ENCODE results near the gene CUL7.

The CUL7 gene

GRCh38 chr6:43076464-43077332, 23.0 kb upstream of the CUL7 start:
- H3K27me3 ChIP-seq = peaks cover 0 to 22% of the 10 kb centered on the region in 2 donors
- intact Hi-C loops (cut with DNase I; ENCODE audit: low total_unique reads) = loop anchor here (10.0 kb wide), 1 partner anchor 58 kb away; no protein-coding TSS in a partner anchor

DNA sequence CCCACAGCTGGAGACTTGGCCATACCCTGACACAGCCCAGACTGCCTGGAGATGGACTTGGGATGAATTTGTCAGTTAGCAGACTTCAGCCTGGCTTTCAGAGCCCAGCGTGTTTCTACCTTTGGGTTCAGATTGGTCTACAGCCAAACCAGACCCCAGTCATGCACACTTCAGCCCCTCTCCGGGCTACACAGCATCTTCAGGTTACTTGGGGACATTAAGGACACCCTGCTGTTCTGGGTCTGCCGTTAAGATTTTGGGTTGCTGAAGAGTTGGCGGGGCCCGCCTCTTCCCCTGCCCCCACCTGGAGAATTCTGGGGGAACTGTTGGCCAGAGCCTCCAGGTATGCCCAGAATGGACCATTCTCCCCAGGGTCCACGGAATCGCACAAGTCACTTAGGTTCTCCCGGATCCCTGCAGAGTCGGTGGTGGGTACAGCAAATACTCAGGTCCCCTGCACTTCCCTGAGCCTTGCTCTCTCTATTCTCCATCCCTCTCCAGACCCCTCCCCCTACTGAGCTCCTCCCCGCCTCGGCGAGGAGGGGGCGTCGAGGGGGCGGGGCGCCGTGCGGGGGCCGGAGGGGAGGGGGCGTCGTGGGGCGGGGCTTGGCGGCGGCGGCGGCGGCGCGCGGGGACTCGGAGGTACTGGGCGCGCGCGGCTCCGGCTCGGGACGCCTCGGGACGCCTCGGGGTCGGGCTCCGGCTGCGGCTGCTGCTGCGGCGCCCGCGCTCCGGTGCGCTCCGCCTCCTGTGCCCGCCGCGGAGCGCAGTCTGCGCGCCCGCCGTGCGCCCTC, 22.2 kb upstream of the CUL7 start, which contains the start of gene PTK7:
Gene PTK7 (plus strand): TSS at position 645 of the 794 bp plus-strand sequence. CDS start 175 bp downstream, outside the sequence.
- TF ChIP-seq, protein P1, sequence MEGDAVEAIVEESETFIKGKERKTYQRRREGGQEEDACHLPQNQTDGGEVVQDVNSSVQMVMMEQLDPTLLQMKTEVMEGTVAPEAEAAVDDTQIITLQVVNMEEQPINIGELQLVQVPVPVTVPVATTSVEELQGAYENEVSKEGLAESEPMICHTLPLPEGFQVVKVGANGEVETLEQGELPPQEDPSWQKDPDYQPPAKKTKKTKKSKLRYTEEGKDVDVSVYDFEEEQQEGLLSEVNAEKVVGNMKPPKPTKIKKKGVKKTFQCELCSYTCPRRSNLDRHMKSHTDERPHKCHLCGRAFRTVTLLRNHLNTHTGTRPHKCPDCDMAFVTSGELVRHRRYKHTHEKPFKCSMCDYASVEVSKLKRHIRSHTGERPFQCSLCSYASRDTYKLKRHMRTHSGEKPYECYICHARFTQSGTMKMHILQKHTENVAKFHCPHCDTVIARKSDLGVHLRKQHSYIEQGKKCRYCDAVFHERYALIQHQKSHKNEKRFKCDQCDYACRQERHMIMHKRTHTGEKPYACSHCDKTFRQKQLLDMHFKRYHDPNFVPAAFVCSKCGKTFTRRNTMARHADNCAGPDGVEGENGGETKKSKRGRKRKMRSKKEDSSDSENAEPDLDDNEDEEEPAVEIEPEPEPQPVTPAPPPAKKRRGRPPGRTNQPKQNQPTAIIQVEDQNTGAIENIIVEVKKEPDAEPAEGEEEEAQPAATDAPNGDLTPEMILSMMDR (IDR thresholded peaks at IDR 0.05) = no peak
- intact Hi-C loops (cut with DNase I; ENCODE audit: low total_unique reads) = loop anchor here (10.0 kb wide), 1 partner anchor 59 kb away; no protein-coding TSS in a partner anchor

More at GRCh38 chr6:43076464-43077332, 23.0 kb upstream of the CUL7 start:
- H3K36me3 ChIP-seq = peaks cover 21 to 35% (median 30%) of the 10 kb centered on the region in 3 donors
- H3K4me1 ChIP-seq = peaks cover 0 to 23% (median 12%) of the 10 kb centered on the region in 4 donors
- no peak overlapping the region for H3K27ac ChIP-seq
- TF ChIP-seq, protein P1 (IDR thresholded peaks at IDR 0.05) = no peak
- no peak for DNase-seq
- H3K9me3 ChIP-seq = no peaks in the 10 kb centered on the region
- peak overlapping the region; percentile 38 to 56 for H3K4me3 ChIP-seq

DNA sequence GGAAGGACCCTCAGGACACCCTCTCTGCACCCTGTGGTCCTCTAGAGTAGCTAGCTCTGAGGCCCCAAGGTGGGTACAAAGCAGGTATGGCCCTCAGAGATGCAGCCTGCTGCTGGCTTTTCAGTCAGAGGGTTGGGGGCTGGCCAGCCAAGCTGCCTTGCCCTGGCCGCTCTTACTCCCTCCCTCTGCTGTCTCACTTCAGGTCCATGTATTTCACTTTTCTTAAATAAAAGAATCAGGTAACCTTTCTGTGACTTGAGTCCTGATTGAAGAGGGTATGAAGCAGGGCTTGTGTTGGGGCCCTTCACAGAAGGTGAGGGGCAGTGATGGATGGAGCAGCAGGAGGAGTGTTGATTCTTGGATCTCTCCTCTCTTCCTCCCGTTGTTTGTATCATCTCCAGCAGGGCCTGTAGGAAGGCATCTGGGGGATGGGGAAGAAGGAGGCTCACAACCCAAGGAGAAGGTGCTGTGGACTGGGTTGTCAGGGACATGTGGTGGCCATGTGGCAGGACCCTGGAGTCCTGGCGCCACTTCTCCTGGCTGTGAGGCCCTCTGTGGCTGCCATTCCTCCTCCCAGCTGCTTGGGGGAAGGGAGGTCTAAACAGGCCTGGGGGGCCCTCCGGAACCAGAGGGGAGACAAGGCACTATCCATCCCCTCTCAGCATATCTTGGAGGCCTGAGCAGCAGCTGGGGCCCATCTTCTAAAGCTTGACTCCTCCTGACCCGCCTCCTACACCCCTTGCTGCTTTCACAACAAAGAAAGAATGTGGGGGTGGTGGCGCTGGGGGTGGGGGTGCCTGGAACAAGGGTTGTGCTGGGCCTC, 21.4 kb upstream of the CUL7 start:
- Histone ChIP-seq H3K36me3 (peaks cover 30 to 52% (median 43%) of the 10 kb centered on the region in 3 donors), H3K27me3 (peaks cover 0 to 22% of the 10 kb centered on the region in 2 donors), H3K9me3 (no peaks in the 10 kb centered on the region), H3K4me1 (peaks cover 0 to 23% (median 12%) of the 10 kb centered on the region in 4 donors), H3K27ac (no peak overlapping the region), H3K4me3 (no peak overlapping the region)
- TF ChIP-seq, protein P1 (IDR thresholded peaks at IDR 0.05) = no peak
- intact Hi-C loops (cut with DNase I; ENCODE audit: low total_unique reads) = loop anchor here (10.0 kb wide), 1 partner anchor 60 kb away; no protein-coding TSS in a partner anchor
- DNase-seq = no peak

More for the DNA sequence above, 22.2 kb upstream of the CUL7 start, which contains the start of gene PTK7:
- no peak for DNase-seq
- peaks cover 29 to 43% (median 35%) of the 10 kb centered on the region in 3 donors for H3K36me3 ChIP-seq
- peaks cover 0 to 23% (median 12%) of the 10 kb centered on the region in 4 donors for H3K4me1 ChIP-seq
- no peak within 1 kb of the TSS for H3K27ac ChIP-seq
- H3K9me3 ChIP-seq = no peaks in the 10 kb centered on the region
- H3K4me3 ChIP-seq = peak within 1 kb of the TSS; percentile 38 to 56
- peaks cover 0 to 22% of the 10 kb centered on the region in 2 donors for H3K27me3 ChIP-seq

- intact Hi-C loops (cut with DNase I; ENCODE audit: low total_unique reads) = loop anchor here (10.0 kb wide), 1 partner anchor 65 kb away; no protein-coding TSS in a partner anchor
- TF ChIP-seq, protein P1 (IDR thresholded peaks at IDR 0.05) = peak in 1 of 2 experiments; percentile 20
- H3K4me3 ChIP-seq = no peak overlapping the region
- no peaks in the 10 kb centered on the region for H3K9me3 ChIP-seq
- H3K27ac ChIP-seq = no peak overlapping the region
- H3K4me1 ChIP-seq = peaks cover 0 to under 1% (median 0%) of the 10 kb centered on the region in 4 donors
- DNase-seq = no peak
- peaks cover 0 to under 1% of the 10 kb centered on the region in 2 donors for H3K27me3 ChIP-seq
- H3K36me3 ChIP-seq = peaks cover 46 to 90% (median 64%) of the 10 kb centered on the region in 3 donors
Measured at GRCh38 chr6:43070028-43070632, 16.5 kb upstream of the CUL7 start.
